HepG2 (cell line): Measurements from ENCODE around the gene TMC8. TPM values are rescaled to one million over a fixed set of nuclear protein-coding genes. Genes with fewer than 3 reads are reported as not detected.

Source experiments
- ATF7 ChIP-seq, 2 experiments: fragments of 450-650 bp in 1 of 2; sonication (generic) in 1 of 2; formaldehyde crosslinking in 1 of 2; IDR thresholded peaks; 2 replicates each; pipeline versions ENCODE4 v1.4.0 to v1.6.1; 2016 to 2020; ENCODE audit warnings: antibody characterized with exemption in 1 of 2, mild to moderate bottlenecking in 1 of 2, missing genetic modification reagents in 1 of 2
- GTF2F1 ChIP-seq: fragments of 150-350 bp; IDR thresholded peaks from 2 replicates; pipeline ENCODE4 v1.6.1; 2014; ENCODE audit warnings: low read length
- JUN ChIP-seq: sonication (generic); formaldehyde crosslinking; IDR thresholded peaks from 2 replicates; pipeline ENCODE4 v1.4.0; 2020; ENCODE audit warnings: mild to moderate bottlenecking, missing genetic modification reagents
- KLF15 ChIP-seq: sonication (generic); formaldehyde crosslinking; IDR thresholded peaks from 2 replicates; pipeline ENCODE4 v1.8.1; 2023; ENCODE audit warnings: borderline replicate concordance, mild to moderate bottlenecking, inconsistent platforms, missing genetic modification reagents, mixed read lengths
- NRL ChIP-seq: sonication (generic); formaldehyde crosslinking; IDR thresholded peaks from 2 replicates; pipeline ENCODE4 v1.5.0; 2020; ENCODE audit warnings: missing genetic modification reagents, mild to moderate bottlenecking, moderate library complexity, borderline replicate concordance
- RAD51 ChIP-seq: fragments of 450-650 bp; IDR thresholded peaks from 2 replicates; pipeline ENCODE4 v1.6.1; 2016; ENCODE audit warnings: borderline replicate concordance
- SIX1 ChIP-seq: sonication (generic); formaldehyde crosslinking; IDR thresholded peaks from 2 replicates; pipeline ENCODE4 v1.4.0; 2020; ENCODE audit warnings: missing genetic modification reagents, borderline replicate concordance
- SOX13 ChIP-seq, 3 experiments: fragments of 450-650 bp in 1 of 3; sonication (generic) in 1 of 3; formaldehyde crosslinking in 1 of 3; IDR thresholded peaks in 2 of 3; conservative IDR thresholded peaks in 1 of 3; 2 replicates each; pipeline versions ENCODE4 v1.5.0 to v1.6.1; 2016 to 2020; ENCODE audit warnings: antibody characterized with exemption in 1 of 3, mild to moderate bottlenecking in 1 of 3, missing compliant biosample characterization in 1 of 3, missing genetic modification reagents in 1 of 3, moderate library complexity in 1 of 3
- SOX5 ChIP-seq: IDR thresholded peaks from 2 replicates; pipeline ENCODE4 v1.6.1; 2016; ENCODE audit warnings: borderline replicate concordance
- SSRP1 ChIP-seq: IDR thresholded peaks from 2 replicates; pipeline ENCODE4 v1.6.1; 2016; ENCODE audit warnings: control low read depth
- ZNF263 ChIP-seq: sonication (generic); formaldehyde crosslinking; IDR thresholded peaks from 2 replicates; pipeline ENCODE4 v1.4.0; 2020; ENCODE audit warnings: missing genetic modification reagents
- ZNF383 ChIP-seq: sonication (generic); formaldehyde crosslinking; IDR thresholded peaks from 2 replicates; pipeline ENCODE4 v1.4.0; 2020; ENCODE audit warnings: missing genetic modification reagents, mild to moderate bottlenecking, borderline replicate concordance
- ZNF776 ChIP-seq: sonication (generic); formaldehyde crosslinking; IDR thresholded peaks from 2 replicates; pipeline ENCODE4 v1.4.0; 2020; ENCODE audit warnings: mild to moderate bottlenecking, missing genetic modification reagents
- polyA plus RNA-seq, 8 experiments: library from polyadenylated mRNA; depleted of rRNA in 3 of 8; stranded (reverse) in 7 of 8; unstranded in 1 of 8; fragments of >200 nt; fragmentation: Illumina TruSeq in 4 of 8; extraction: Trizol in 4 of 8; gene quantifications; 2 replicates each; pipeline versions ENCODE4 v1.2.1 to v1.2.3, GENCODE V29; 2011 to 2016; ENCODE audit warnings: low read depth in 4 of 8, missing spikeins in 1 of 8, mixed read lengths in 1 of 8; ENCODE audit not compliant: insufficient read depth in 1 of 8
- total RNA-seq, 5 experiments: library from RNA; depleted of rRNA; stranded (reverse); fragments of >200 nt; fragmentation: Illumina TruSeq; extraction: Trizol; gene quantifications; 2 replicates each; pipeline ENCODE4 v1.2.3, GENCODE V29; 2016; ENCODE audit warnings: low read depth in 1 of 5
- TF ChIP-seq, protein P1 (sequence below): sonication (generic); formaldehyde crosslinking; IDR thresholded peaks from 2 replicates; pipeline ENCODE4 v1.4.0; 2020; ENCODE audit warnings: mild to moderate bottlenecking, missing genetic modification reagents, borderline replicate concordance
- TF ChIP-seq, protein P2 (sequence below): sonication (generic); formaldehyde crosslinking; IDR thresholded peaks from 2 replicates; pipeline ENCODE4 v1.5.0; 2020; ENCODE audit warnings: mild to moderate bottlenecking, missing genetic modification reagents, borderline replicate concordance
- TF ChIP-seq, protein P3 (sequence below): sonication (generic); formaldehyde crosslinking; IDR thresholded peaks from 2 replicates; pipeline ENCODE4 v1.5.0; 2020; ENCODE audit warnings: missing genetic modification reagents
- TF ChIP-seq, protein P4 (sequence below): sonication (generic); formaldehyde crosslinking; IDR thresholded peaks from 2 replicates; pipeline ENCODE4 v1.4.0; 2020; ENCODE audit warnings: missing genetic modification reagents
- TF ChIP-seq, protein P5 (sequence below): sonication (generic); formaldehyde crosslinking; IDR thresholded peaks from 2 replicates; pipeline ENCODE4 v1.5.0; 2020; ENCODE audit warnings: missing genetic modification reagents, mild to moderate bottlenecking, borderline replicate concordance

TMC8 gene
- total and polyA plus RNA-seq, 2 of the 13 experiments (the other 11 are each of a cell fraction or from before 2014, with no cell fraction given), result 0.53 to 7.8 TPM

DNA sequence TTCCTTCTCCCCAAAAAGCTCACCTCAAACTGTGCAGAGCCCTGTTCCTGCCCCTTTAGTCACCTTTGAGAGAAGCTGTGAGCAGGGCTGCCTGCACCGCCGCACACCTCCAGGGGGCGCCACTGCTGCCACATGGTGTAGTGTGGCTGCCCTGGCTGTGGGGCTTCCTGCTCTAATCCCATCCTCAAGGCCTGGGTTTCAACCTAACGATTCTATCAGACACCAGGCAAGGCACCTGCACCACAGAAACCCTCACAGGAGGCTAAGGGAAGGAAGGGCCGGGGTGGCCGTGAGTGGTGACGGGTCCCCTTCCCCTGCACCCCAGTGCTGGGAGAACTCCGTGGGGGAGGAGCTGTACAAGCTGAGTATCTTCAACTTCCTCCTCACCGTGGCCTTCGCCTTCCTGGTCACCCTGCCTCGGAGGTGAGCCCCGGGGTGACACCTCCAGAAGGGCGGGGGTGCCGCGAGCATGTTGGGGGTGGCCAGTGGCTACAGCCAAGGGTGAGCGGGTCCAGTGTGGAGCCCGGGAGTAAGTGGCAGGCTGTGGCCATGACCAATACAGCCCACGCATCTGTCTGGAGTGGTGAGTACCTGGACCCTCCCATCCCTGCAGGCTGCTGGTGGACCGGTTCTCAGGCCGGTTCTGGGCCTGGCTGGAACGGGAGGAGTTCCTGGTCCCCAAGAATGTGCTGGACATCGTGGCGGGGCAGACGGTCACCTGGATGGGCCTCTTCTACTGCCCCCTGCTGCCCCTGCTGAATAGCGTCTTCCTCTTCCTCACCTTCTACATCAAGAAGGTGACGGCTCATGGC, 7.0 kb downstream of the TMC8 start (continued):
- no peak for TF ChIP-seq KLF15 (CRISPR knock-in tag)
- TF ChIP-seq, protein P1, sequence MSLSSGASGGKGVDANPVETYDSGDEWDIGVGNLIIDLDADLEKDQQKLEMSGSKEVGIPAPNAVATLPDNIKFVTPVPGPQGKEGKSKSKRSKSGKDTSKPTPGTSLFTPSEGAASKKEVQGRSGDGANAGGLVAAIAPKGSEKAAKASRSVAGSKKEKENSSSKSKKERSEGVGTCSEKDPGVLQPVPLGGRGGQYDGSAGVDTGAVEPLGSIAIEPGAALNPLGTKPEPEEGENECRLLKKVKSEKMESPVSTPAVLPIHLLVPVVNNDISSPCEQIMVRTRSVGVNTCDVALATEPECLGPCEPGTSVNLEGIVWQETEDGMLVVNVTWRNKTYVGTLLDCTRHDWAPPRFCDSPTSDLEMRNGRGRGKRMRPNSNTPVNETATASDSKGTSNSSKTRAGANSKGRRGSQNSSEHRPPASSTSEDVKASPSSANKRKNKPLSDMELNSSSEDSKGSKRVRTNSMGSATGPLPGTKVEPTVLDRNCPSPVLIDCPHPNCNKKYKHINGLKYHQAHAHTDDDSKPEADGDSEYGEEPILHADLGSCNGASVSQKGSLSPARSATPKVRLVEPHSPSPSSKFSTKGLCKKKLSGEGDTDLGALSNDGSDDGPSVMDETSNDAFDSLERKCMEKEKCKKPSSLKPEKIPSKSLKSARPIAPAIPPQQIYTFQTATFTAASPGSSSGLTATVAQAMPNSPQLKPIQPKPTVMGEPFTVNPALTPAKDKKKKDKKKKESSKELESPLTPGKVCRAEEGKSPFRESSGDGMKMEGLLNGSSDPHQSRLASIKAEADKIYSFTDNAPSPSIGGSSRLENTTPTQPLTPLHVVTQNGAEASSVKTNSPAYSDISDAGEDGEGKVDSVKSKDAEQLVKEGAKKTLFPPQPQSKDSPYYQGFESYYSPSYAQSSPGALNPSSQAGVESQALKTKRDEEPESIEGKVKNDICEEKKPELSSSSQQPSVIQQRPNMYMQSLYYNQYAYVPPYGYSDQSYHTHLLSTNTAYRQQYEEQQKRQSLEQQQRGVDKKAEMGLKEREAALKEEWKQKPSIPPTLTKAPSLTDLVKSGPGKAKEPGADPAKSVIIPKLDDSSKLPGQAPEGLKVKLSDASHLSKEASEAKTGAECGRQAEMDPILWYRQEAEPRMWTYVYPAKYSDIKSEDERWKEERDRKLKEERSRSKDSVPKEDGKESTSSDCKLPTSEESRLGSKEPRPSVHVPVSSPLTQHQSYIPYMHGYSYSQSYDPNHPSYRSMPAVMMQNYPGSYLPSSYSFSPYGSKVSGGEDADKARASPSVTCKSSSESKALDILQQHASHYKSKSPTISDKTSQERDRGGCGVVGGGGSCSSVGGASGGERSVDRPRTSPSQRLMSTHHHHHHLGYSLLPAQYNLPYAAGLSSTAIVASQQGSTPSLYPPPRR (CRISPR knock-in tag), result no peak
- TF ChIP-seq ATF7 (IDR thresholded peaks at IDR 0.05), result no peak
- no peak for TF ChIP-seq ATF7 (CRISPR knock-in tag; IDR thresholded peaks at IDR 0.05)
- TF ChIP-seq, protein P2, sequence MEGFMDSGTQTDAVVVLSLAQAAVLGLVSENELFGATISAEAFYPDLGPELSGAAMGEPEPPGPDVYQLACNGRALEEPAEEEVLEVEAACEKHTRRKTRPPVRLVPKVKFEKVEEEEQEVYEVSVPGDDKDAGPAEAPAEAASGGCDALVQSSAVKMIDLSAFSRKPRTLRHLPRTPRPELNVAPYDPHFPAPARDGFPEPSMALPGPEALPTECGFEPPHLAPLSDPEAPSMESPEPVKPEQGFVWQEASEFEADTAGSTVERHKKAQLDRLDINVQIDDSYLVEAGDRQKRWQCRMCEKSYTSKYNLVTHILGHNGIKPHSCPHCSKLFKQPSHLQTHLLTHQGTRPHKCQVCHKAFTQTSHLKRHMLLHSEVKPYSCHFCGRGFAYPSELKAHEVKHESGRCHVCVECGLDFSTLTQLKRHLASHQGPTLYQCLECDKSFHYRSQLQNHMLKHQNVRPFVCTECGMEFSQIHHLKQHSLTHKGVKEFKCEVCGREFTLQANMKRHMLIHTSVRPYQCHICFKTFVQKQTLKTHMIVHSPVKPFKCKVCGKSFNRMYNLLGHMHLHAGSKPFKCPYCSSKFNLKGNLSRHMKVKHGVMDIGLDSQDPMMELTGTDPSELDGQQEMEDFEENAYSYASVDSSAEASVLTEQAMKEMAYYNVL (CRISPR knock-in tag), result 0 out of 2 replicates have a peak, but pooled peaks have one; percentile 28
- TF ChIP-seq ZNF383 (CRISPR knock-in tag), result no peak
- TF ChIP-seq, protein P3, sequence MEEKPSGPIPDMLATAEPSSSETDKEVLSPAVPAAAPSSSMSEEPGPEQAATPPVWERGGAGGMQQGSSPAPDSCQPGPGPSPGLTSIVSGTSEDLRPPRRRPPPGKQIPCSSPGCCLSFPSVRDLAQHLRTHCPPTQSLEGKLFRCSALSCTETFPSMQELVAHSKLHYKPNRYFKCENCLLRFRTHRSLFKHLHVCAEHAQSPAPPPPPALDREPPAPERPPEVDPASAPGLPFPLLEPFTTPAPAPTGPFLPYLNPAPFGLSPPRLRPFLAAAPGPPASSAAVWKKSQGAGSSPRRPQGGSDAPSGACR (CRISPR knock-in tag), result no peak
- TF ChIP-seq ZNF776 (CRISPR knock-in tag), result peak; percentile 55; the same call in 1 of the 2 replicates
- TF ChIP-seq ZNF263 (CRISPR knock-in tag), result peak; percentile 72
- no peak for TF ChIP-seq SOX13 (IDR thresholded peaks at IDR 0.05)
- no peak; a peak in 1 of 4 replicates for TF ChIP-seq SOX13 (CRISPR knock-in tag; conservative IDR thresholded peaks at IDR 0.05 in 1 of 2, IDR thresholded peaks at IDR 0.05 in 1 of 2)
- TF ChIP-seq NRL, result peak; percentile 30; the same call in 1 of the 2 replicates
- TF ChIP-seq SIX1, result no peak
- no peak for TF ChIP-seq SOX5 (CRISPR knock-in tag)
- TF ChIP-seq GTF2F1, result no peak
- TF ChIP-seq, protein P4, sequence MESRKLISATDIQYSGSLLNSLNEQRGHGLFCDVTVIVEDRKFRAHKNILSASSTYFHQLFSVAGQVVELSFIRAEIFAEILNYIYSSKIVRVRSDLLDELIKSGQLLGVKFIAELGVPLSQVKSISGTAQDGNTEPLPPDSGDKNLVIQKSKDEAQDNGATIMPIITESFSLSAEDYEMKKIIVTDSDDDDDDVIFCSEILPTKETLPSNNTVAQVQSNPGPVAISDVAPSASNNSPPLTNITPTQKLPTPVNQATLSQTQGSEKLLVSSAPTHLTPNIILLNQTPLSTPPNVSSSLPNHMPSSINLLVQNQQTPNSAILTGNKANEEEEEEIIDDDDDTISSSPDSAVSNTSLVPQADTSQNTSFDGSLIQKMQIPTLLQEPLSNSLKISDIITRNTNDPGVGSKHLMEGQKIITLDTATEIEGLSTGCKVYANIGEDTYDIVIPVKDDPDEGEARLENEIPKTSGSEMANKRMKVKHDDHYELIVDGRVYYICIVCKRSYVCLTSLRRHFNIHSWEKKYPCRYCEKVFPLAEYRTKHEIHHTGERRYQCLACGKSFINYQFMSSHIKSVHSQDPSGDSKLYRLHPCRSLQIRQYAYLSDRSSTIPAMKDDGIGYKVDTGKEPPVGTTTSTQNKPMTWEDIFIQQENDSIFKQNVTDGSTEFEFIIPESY (CRISPR knock-in tag), result no peak; the same call in 1 of the 2 replicates
- TF ChIP-seq SSRP1 (CRISPR knock-in tag), result no peak
- TF ChIP-seq RAD51, result no peak
- TF ChIP-seq, protein P5, sequence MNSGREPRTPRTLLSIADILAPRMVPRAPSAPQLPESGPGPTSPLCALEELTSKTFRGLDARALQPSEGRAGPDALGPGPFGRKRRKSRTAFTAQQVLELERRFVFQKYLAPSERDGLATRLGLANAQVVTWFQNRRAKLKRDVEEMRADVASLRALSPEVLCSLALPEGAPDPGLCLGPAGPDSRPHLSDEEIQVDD (CRISPR knock-in tag), result no peak
- no peak for TF ChIP-seq JUN (CRISPR knock-in tag)
